ENCODE measurements around the gene ATG10.

DNA sequence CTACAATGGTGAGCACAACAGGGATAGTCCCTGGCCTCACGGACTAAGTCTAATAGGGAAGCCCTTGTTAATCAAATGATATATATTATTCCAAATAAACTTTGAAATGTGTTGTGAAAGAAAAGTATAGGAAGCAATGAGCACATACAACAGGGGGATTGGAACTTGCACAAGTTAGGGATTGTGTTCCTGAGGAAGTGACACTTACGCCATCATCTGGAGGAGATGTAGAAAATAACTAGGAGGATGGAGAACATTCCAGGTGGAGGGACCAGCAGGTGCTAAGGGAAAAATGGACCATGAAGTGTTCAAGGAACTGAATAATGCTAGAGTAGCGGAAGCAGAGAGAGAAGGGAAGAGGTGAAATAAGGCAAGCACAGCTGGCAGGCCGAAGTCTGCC, 325.1 kb downstream of the ATG10 start:
- TF ChIP-seq, protein P1, sequence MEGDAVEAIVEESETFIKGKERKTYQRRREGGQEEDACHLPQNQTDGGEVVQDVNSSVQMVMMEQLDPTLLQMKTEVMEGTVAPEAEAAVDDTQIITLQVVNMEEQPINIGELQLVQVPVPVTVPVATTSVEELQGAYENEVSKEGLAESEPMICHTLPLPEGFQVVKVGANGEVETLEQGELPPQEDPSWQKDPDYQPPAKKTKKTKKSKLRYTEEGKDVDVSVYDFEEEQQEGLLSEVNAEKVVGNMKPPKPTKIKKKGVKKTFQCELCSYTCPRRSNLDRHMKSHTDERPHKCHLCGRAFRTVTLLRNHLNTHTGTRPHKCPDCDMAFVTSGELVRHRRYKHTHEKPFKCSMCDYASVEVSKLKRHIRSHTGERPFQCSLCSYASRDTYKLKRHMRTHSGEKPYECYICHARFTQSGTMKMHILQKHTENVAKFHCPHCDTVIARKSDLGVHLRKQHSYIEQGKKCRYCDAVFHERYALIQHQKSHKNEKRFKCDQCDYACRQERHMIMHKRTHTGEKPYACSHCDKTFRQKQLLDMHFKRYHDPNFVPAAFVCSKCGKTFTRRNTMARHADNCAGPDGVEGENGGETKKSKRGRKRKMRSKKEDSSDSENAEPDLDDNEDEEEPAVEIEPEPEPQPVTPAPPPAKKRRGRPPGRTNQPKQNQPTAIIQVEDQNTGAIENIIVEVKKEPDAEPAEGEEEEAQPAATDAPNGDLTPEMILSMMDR (conservative IDR thresholded peaks at IDR 0.05 in 1 of 2, IDR thresholded peaks at IDR 0.05 in 1 of 2; ENCODE audit: extremely low read depth in 1 of 2, insufficient read depth in 1 of 2, low read depth in 1 of 2, low read length in 2 of 2): no peak
- TF ChIP-seq EZH2 (IDR thresholded peaks at IDR 0.05; ENCODE audit: borderline replicate concordance, low read length): no peak
